ENCODE results near the gene DOLPP1. TPM values are rescaled to one million over a fixed set of nuclear protein-coding genes. Genes with fewer than 3 reads are reported as not detected.
"Not testable (repeated sequence)": the region's sequence is repeated elsewhere in the genome, so short reads cannot be mapped to it uniquely, and the experiment has no call there.

Gene DOLPP1
- polyA plus RNA-seq, 3 donors, result 18.2 to 23.3 (median 23.0) TPM

DNA sequence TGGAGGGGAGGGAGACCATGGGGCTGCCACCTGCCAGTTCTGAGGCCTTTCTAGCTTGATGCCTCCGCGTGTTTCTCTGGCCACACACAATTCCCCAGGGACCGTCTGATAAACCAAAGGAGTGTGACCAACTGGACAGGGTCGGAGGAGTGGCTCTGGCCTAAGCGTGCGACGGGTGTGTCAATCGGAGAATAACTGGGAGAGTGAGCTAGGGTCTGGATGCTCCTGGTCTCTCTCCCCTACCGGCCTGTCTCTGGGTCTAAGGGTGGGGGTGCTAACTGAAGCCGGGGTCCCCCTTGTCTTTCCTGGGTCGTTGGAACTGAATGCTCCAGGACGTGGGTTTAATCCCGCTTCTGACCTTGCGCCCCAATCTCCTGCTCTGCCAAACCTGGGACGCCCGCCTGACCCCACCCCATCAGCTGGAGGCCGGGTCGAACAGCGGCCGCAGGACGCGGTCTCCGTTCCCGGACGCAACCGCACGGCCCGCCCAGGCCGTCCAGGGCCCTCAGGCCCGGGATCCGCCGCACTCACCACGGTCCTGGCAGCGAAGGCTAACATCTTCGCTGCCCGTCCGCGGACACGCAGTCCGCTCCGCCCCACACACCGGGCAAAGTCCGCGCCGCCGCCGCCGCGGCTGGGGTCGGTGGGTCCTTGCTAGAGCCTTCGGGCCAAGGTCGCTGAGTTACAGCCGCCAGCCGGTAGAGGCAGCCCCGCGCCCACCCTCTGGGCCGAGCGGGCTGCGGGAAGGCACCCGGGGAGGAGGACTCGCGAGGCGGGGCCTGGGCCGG lies 29.2 kb downstream of the DOLPP1 start:
- DNase-seq, result no peak

DNA sequence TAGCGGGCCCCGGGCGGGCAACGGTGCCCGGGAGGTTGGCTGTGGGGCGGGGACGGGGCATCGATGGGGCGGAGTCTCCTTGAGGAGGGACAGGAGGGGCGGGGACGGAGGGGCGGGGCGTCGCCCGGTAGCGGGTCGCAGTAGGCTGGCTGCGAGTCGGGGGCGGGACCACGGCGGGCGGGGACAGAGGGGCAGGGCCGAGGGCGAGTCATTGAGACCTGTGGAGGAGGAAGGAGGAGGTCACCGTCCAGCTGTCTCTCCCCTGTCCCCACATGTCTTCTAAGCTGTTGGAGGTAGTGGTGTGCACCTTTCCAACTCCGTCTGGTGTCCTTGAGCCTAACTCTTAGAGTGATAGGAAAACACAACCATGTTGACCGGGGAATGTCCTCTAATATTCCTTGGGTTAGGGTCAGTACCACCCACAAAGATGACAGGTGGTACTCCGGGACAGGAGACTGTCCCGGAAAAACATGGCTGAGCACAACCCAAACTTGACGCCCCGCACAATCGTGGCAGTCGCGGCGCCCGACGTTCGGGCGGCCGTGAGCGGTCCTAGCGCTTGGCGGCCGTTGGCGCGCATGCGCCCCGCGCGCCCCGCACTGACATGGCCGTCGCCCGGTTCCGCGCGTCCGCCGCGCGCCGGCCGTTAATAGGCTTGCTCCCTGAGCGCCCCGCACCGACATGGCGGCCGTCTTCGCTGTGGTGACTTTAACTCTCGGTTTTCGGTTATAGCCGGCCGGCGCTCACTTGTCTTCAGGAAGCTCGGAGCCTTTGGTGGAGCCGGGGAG lies 30.0 kb downstream of the DOLPP1 start, which contains the start of the genes CRAT and PTPA:
Gene CRAT (minus strand): TSS at position 54 of the 788 bp plus-strand sequence. CDS start 284 bp downstream, outside the sequence.
Gene PTPA (plus strand): TSS at position 676 of the 788 bp plus-strand sequence. CDS start 186 bp downstream, outside the sequence.
- peak; percentile 91 for DNase-seq

- DNase-seq, result no peak
These were observed 30.7 kb downstream of the DOLPP1 start for GRCh38 chr9:129111528-129112151.

DNA sequence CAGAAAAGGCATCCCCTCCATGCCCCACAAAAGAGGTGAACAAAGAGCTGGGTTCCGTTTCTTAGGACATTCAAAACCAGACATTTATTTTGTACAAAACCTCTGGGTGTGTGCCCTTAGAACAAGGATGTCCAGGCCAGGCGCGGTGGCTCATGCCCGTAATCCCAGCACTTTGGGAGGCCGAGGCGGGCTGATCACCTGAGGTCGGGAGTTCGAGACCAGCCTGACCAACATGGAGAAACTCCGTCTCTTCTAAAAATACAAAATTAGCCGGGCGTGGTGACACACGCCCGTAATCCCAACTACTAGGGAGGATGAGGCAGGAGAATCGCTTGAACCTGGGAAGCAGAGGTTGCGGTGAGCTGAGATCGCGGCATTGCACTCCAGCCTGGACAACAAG lies 31.6 kb downstream of the DOLPP1 start:
- not testable (repeated sequence) for DNase-seq

- no peak for DNase-seq
These were observed 32.9 kb downstream of the DOLPP1 start for GRCh38 chr9:129113645-129114304.

DNA sequence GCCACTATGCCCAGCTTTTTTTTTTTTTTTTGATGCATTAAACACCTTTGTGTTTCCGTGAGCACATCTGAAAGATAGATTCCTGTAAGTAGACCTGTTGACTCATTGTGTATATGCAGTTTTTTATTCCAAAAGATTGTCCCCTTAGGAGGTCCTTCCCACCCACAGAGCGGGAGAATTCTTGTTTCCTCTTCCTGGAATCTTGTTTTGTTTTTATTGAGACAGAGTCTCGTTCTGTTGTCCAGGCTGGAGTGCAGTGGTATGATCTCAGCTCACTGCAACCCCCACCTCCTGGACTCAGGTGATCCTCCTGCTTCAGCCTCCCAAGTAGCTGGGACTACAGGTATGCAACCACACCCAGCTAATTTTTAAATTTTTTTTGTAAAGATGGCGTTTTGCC lies 37.9 kb downstream of the DOLPP1 start:
- no peak for DNase-seq

- no peak for DNase-seq
These were observed 40.6 kb downstream of the DOLPP1 start for GRCh38 chr9:129121483-129121882.

- DNase-seq, result no peak
These were observed 41.2 kb downstream of the DOLPP1 start for GRCh38 chr9:129122133-129122532.

DNA sequence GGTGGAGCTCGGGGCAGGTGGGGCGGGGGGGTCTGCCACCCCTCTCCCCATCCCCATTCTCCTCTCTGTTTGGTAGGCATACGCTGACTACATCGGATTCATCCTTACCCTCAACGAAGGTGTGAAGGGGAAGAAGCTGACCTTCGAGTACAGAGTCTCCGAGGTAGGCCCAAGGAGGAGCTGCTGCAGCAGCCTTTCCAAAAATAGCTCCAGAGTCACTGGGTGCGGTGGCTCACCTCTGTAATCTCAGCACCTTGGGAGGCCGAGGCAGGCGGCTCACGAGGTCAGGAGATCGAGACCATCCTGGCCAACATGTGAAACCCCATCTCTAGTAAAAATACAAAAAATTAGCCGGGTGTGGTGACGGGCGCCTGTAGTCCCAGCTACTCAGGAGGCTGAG lies 42.1 kb downstream of the DOLPP1 start:
- DNase-seq, result not testable (repeated sequence)

- no peak for DNase-seq
These were observed 43.7 kb downstream of the DOLPP1 start for GRCh38 chr9:129124506-129125069.

GRCh38 chr9:129125478-129125877 lies 44.6 kb downstream of the DOLPP1 start:
- DNase-seq, result no peak

- no peak for DNase-seq
These were observed 46.1 kb downstream of the DOLPP1 start for GRCh38 chr9:129126749-129127618.

DNA sequence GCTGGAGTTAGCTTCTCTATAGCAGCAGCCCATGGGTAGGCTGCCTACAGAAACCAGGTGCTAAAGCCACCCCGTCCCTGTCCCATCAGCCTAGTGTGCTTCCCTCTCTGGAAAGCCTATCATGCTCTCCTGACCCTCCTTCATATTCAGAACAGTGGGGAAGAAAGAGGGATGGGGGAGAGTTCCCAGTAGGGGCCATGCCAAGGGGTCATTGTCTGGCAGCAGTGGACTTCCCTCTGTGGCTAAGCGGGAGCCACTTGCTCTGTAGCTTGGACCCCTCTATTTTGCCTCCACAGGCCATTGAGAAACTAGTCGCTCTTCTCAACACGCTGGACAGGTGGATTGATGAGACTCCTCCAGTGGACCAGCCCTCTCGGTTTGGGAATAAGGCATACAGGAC lies 47.8 kb downstream of the DOLPP1 start:
- no peak for DNase-seq

DNA sequence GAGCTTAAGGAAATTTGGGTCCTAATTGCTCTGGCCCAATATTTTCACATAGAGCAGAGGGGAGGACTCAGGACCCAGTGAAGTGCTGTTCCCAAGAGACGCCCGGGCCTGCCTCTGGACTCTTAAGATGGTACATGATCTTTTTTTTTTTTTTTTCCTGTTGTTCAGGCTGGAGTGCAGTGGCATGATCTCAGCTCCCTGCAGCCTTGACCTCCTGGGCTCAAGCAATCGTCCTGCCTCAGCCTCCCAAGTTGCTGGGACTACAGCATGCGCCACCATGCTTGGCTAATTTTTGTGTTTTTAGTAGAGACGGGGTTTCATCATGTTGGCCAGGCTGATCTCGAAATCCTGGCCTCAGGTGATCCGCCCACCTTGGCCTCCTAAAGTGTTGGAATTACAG lies 49.4 kb downstream of the DOLPP1 start:
- not testable (repeated sequence) for DNase-seq

GRCh38 chr9:129130791-129131190 lies 49.9 kb downstream of the DOLPP1 start:
- DNase-seq, result no peak

DNA sequence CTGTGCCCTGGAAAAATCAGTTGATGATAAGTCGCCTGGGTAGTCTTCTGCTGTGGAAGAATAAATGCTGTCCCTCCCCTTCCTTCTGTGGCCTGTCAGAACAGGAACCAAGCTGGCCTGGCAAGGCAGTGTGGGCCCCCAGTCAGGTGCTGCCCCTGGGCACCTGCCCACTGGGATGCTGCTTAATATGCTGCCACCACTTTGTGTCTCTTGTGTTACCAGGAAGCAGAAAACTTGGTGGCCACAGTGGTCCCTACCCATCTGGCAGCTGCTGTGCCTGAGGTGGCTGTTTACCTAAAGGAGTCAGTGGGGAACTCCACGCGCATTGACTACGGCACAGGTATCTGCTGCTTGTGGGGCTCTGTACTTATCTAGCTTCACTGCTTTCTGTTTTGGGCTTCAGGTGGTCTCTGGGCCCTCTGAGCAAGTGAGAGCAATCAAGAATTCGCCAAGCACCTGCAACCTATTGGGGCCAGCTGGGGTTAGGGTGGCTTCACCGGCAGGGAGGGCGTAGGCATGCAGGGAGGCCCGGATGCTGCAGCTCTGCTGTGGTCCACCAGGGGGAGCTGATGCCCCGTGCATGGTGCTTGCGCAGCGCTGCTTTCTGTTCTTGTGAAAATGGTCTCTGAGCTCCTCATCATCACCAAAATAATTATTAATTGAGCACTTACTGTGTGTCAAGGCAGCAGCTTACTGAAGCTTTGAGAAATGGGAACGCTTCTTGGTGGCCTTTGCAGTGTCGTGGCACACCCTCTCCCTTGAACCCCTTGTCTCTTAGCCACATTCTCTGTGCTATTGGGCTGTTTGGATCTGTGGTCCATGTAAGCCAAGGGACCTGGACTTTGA lies 50.6 kb downstream of the DOLPP1 start:
- DNase-seq, result no peak

GRCh38 chr9:129133082-129133481 lies 52.2 kb downstream of the DOLPP1 start:
- DNase-seq, result no peak

DNA sequence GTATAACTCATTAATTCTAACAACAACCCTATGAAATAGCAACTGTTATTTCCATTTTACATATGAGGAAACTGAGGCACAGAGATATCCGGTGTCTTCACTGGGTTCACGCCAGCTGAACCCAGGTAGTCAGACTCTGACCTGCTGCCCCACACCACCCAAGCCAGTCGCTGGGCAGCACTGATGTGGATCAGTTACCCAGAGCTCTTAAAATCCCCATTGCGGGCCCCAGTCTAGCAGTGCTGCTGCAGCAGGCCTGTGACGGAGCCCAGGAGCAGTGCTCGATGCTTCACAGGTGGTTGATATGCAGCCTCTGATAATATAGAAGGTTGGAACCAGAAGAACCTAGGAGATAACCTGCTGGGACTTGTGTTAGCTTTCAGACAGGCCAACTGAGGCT lies 54.6 kb downstream of the DOLPP1 start:
- no peak for DNase-seq

GRCh38 chr9:129136446-129137035 lies 55.6 kb downstream of the DOLPP1 start:
- DNase-seq, result no peak
